EH (cell line): Measurements from ENCODE around the gene TNPO1.
"Not testable (repeated sequence)": the region's sequence is repeated elsewhere in the genome, so short reads cannot be mapped to it uniquely, and the experiment has no call there.

Source experiments
- DNase-seq: peaks from one replicate; pipeline ENCODE4 v3.0.0-alpha.2; 2015; ENCODE audit warnings: low read depth

TNPO1 gene

DNA sequence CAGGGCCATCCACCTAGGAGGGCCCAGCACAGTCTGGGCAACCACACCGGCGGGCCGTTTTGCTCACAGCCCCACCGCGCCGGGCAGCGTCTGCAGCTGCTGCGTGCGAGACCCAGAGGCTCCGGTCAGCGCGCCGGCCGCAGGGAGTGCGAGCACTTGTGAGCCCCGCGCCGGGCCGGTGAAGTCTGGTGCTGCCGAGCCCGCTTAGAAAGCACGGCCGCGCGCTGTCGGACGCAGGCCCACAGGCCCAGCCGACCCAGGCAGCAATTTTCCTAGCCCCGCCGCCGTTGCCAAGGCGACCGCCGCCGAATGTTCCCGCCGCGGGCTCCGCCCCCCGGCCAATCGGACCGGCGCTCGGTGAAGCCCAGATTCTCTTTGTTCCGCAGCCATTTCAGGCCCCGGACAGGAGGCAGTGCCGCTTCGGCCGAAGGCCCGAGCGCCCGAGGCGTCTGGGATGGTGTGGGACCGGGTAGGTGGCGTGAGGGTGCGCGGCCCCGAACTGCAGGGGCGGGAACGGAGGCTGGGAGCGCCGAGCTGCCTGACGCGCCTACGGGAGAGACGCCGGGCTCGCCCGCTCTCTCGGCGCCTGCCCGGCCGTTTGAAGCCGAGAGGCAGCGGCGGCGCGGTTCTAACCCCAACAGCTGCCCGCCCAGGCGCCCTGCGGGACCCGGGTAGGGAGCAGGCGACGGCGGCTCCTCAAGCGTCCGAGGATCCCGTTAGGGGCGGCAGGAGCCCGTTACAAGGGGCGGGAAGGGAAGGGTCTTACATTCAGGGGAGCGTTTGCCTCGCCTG is at the start of gene TNPO1:
TSS of gene TNPO1 (plus strand) at position 378 of the 792 bp plus-strand sequence. CDS start at position 455, 77 bp downstream.
- DNase-seq = peak; percentile 94

DNA sequence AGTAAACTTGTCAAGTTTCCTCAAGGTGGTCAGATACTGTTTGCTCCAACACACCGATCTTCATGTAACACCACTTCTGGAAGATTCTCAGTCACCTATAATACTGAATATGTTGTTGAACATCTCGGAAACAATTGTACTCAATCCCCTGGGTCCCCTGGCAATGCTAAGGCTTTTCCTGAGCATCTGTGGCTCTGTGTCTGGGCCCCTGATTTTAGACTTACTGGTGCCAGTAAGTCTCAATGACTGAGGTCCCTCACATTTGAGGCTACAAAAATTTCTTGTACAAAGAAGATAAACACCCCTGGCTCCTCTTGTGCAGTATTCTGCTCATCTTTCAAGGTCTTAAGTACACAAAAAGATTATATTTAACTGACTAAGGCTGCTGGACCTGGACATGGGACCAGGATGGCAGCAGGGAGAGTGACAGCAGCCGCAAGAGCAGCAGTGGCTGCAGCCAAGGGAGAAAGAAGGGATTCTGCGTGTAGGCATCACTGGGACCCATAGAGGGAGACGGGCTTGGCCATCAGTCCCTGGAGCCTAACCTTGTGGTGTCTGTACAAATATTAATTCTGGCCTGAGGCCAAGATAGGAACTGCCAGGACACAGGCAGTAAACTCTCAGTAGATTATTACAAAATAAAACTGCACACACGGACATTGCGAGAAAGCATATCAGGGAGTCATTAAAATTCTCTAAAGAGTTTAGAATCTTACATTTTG is 49.0 kb upstream of the TNPO1 start:
- DNase-seq = peak; percentile 52

DNA sequence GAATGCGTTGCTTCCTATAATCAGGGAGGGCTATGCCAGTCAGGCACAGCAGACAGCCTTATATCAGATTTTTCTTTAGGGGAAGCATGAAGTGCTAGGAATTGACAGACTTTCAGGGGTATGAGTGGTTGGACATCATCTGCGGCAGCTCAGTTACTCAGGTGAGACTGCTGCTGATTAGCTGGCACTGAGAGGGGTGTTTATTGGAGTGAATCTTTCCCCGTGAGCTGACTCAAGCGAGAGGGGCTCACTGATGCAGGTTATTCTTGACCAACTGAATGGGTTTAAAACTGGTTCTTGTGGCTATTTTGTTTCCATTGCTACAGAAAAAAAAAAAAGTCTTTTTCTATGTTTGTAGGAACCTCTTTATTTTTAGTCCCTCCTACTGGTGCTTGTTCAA is 46.2 kb upstream of the TNPO1 start:
- DNase-seq = no peak

DNA sequence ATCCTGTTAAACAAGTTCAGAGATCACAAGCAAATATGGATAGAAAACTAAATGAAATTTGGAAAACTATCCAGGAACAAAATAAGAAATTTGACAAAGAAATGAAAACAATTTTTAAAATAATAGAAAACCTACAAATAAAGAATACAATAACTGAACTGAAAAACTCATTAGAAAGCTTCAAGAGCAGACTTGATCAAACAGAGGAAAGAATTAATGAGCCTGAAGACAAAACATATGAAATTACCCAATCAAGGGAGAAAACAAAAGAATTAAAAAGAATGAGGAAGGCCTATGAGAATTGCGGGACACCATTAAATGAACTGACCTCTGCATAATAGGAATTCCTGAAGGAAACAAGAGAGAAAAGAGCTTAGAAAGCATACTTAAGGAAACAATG is 39.8 kb upstream of the TNPO1 start:
- DNase-seq = no peak

DNA sequence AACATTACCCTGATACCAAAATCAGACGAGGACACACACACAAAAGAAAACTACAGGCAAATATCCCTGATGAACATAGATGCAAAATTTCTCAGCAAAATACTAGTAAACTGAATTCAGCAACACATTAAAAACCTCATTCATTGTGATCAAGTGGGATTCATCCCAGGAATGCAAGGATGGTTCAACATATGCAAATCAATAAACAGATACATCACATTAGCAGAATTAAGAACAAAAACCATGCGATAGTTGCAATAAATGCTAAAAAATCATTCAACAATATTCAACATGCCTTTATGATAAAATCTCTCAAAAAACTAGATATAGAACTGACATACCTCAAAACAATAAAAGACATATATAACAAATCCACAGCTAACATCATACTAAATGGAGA is 36.9 kb upstream of the TNPO1 start:
- DNase-seq = no peak

GRCh38 chr5:72783354-72783753 is 33.1 kb upstream of the TNPO1 start:
- DNase-seq = no peak

DNA sequence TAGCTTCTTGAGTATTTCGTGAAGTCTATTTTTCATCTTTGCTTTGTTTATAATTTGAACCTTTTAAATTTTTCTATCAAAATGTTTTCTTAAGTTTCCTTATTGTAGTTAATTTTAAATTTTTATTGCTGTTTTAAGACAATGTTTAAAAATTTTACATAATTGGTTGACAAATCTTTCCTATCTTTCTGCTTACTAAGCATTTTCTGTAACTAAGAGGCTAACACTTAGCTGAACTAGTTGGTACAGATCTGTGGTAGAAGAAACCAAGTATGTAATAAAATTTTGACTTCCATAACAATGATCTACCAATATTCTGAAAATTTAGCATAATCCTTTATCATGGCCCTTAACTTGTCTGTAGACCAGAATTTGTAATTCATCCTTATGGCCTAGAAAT is 32.3 kb upstream of the TNPO1 start:
- DNase-seq = no peak

GRCh38 chr5:72785801-72786200 is 30.7 kb upstream of the TNPO1 start:
- no peak for DNase-seq

GRCh38 chr5:72786676-72787075 is 29.8 kb upstream of the TNPO1 start:
- peak; percentile 81 for DNase-seq

GRCh38 chr5:72788866-72789505 is 27.5 kb upstream of the TNPO1 start:
- peak; percentile 81 for DNase-seq

- peak; percentile 66 for DNase-seq
Observed at GRCh38 chr5:72790186-72790585, 26.3 kb upstream of the TNPO1 start.

DNA sequence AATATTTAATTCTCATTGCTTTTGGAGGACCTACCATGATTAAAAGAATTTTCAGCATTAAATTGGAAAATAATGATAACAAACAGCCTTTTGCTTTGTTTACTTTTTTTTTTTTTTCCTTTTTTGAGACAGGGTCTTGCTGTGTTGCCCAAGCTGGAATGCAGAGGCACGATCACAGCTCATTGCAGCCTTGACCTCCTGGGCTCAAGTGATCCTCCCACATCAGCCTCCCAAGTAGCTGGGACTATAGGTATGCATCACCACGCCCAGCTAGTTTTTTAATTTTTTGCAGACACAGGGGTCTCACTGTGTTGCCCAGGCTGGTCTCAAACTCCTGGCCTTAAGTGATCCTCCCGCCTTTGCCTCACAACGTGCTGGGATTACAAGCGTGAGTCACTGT is 23.8 kb upstream of the TNPO1 start:
- DNase-seq = not testable (repeated sequence)

GRCh38 chr5:72796001-72796400 is 20.5 kb upstream of the TNPO1 start:
- no peak for DNase-seq

- no peak for DNase-seq
Observed at GRCh38 chr5:72799721-72800120, 16.7 kb upstream of the TNPO1 start.

DNA sequence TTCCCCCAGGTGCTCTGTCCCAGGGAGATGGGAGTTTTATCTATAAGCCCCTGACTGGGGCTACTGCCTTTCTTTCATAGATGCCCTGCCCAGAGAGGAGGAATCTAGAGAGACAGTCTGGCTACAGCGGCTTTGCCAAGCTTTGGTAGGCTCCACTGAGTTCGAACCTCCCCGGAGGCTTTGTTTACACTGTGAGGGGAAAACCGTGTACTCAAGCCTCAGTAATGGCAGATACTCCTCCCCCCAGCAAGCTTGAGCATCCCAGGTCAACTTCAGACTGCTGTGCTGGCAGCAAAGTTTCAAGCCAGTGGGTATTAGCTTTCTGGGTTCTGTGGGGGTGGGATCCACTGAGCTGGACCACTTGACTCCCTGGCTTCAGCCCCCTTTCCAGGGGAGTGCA is 7.8 kb upstream of the TNPO1 start:
- not testable (repeated sequence) for DNase-seq

GRCh38 chr5:72811849-72812248 is 4.6 kb upstream of the TNPO1 start:
- no peak for DNase-seq

DNA sequence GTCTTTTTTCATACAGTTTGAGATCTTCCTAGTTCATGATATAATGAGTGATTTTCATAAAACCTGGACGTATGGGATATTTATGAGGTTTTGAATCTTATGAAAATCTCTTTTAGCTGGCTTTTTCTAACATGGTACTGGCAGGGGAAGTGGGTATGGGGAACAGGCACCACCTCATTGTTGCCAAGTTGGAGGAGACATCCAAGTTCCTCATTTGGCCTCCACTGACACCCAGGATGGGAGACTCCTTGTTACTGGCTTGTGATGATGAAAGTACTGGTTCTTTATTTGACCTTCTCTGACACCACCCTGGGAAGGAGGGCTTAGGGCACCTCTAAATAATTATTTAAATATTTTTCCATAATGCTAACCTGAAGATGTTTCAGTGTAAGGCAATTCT is 4.0 kb upstream of the TNPO1 start:
- DNase-seq = no peak

DNA sequence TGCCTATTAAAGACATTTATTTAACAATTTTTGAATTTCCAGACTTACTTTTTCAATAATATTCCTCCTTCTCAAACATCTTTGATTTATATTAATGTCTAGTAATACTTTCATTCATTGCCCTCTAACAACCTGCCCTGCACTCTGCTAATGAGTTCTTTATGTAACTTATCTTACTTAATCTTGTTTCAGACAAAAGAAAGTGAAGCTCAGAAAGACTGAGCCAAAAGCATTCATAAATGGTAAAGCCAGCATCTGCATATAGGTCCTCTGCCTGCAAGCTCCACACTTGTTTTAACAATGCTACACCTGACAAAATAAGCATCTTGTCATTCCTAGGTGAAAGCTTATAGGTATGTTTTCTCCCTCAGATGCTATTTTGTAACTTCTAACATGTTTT is 2.4 kb upstream of the TNPO1 start:
- DNase-seq = no peak

DNA sequence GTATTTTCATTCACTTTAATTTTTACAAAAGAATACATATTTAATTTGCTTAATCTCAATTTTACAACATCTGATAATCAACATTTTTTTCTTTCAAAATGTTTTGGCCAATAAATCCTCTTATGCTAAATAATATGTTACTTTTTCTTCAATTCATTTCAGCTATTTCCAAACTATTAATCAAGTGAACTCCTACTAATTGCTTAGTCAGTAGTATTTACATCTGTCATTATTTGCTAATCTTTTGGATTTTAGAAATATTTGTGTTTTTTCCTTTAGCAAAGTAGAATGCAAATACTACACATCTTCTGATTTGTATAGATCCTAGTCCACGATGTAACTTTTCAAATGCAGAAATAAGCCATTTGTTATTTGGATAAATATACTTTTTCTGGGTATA is 1.6 kb upstream of the TNPO1 start:
- no peak for DNase-seq

GRCh38 chr5:72815580-72816283 is 729 bp upstream of the TNPO1 start:
- no peak for DNase-seq

- peak; percentile 66 for DNase-seq
Observed at GRCh38 chr5:72817076-72817481, 618 bp downstream of the TNPO1 start.

- DNase-seq = peak; percentile 7
Observed at GRCh38 chr5:72817671-72818266, 1.3 kb downstream of the TNPO1 start.
